Measurements from ENCODE around the gene EDEM1. TPM values are rescaled to one million over a fixed set of nuclear protein-coding genes. Genes with fewer than 3 reads are reported as not detected.

EDEM1 gene
- polyA plus RNA-seq, 1 of the 3 experiments (the other 2 are of a cell fraction) = 25.2 TPM

DNA sequence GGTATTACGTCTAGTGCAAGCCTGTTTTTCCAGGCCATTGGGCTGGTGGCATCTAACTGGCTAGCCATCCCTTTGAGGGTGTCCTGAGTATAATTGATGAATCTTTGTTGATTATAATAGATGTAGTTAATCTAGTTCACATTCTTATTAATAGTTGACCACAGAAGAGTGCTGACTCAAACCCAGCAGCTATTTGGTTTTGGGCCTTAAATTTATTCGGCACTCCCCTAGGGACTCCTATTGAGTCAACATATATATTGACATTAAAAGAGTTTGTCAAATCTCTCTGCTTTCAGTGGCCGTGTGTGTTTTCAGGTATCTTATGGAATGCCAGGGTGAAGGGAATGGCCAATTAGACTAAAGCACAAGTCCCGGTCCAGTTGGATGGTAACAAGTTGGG, 45.7 kb upstream of the EDEM1 start (continued):
- TF ChIP-seq RXRA (IDR thresholded peaks at IDR 0.05; ENCODE audit: borderline replicate concordance, low read depth) = no peak
- TF ChIP-seq SMC3 (IDR thresholded peaks at IDR 0.05; ENCODE audit: low read depth, low read length) = no peak
- no peak for TF ChIP-seq NRF1 (IDR thresholded peaks at IDR 0.05; ENCODE audit: low read depth, low read length)
- TF ChIP-seq, protein P1, sequence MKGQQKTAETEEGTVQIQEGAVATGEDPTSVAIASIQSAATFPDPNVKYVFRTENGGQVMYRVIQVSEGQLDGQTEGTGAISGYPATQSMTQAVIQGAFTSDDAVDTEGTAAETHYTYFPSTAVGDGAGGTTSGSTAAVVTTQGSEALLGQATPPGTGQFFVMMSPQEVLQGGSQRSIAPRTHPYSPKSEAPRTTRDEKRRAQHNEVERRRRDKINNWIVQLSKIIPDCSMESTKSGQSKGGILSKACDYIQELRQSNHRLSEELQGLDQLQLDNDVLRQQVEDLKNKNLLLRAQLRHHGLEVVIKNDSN (IDR thresholded peaks at IDR 0.05; ENCODE audit: borderline replicate concordance, low read depth) = no peak
- TF ChIP-seq GATA2 (CRISPR knock-in tag; IDR thresholded peaks at IDR 0.05) = no peak

GRCh38 chr3:5143464-5143863, 44.0 kb upstream of the EDEM1 start:
- Histone ChIP-seq H3K4me3 (ENCODE audit: low read depth in 2 of 2, low read length in 1 of 2) (no peak overlapping the region), H3K9me3 (no peaks in the 10 kb centered on the region), H3F3A (replicated peaks; ENCODE audit: insufficient read depth) (peaks cover 7% of the 10 kb centered on the region), H3K9me2 (no peaks in the 10 kb centered on the region), H3K27ac (ENCODE audit: low read depth in 2 of 2, low read length in 1 of 2) (no peak overlapping the region), H2AFZ (ENCODE audit: low read depth) (no peak overlapping the region), H3K4me1 (ENCODE audit: control insufficient read depth in 1 of 2, insufficient read depth in 2 of 2, low read depth in 1 of 2, low read length in 1 of 2) (peaks cover 4 to 9% of the 10 kb centered on the region in 2 experiments; a peak in 3 of 4 replicates), H3K27me3 (ENCODE audit: insufficient read depth) (no peaks in the 10 kb centered on the region), H3K4me2 (no peak overlapping the region), H3K36me3 (replicated peaks in 1 of 2; ENCODE audit: control insufficient read depth in 1 of 2, insufficient read depth in 2 of 2, low read length in 1 of 2) (peaks cover 0 to 3% of the 10 kb centered on the region in 2 experiments), H4K20me1 (ENCODE audit: insufficient read depth) (peaks cover 88% of the 10 kb centered on the region), H3K79me2 (ENCODE audit: insufficient read depth) (peaks cover 100% of the 10 kb centered on the region), H3K9ac (no peak overlapping the region)
- WGBS (ENCODE audit: low lambda C conversion rate) = 98% methylated on average over 4 of the region's 4 CpGs
- TF ChIP-seq CHD2 (IDR thresholded peaks at IDR 0.05; ENCODE audit: low read length, partially characterized antibody) (no peak), TAF1 (IDR thresholded peaks at IDR 0.05; ENCODE audit: borderline replicate concordance, low read depth, low read length) (no peak), SMC3 (IDR thresholded peaks at IDR 0.05; ENCODE audit: low read depth, low read length) (no peak), RXRA (IDR thresholded peaks at IDR 0.05; ENCODE audit: borderline replicate concordance, low read depth) (no peak), GATA2 (CRISPR knock-in tag; IDR thresholded peaks at IDR 0.05) (no peak), GABPA (IDR thresholded peaks at IDR 0.05; ENCODE audit: low read depth) (no peak), USF2 (IDR thresholded peaks at IDR 0.05; ENCODE audit: borderline replicate concordance, low read depth, low read length) (no peak), MAX (IDR thresholded peaks at IDR 0.05; ENCODE audit: low read depth) (no peak), POLR2AphosphoS5 (IDR thresholded peaks at IDR 0.05; ENCODE audit: low read depth, low read length) (no peak), SIN3A (IDR thresholded peaks at IDR 0.05; ENCODE audit: borderline replicate concordance, low read depth, low read length) (no peak), ELF1 (IDR thresholded peaks at IDR 0.05) (no peak), JUND (IDR thresholded peaks at IDR 0.05) (no peak), MEF2A (IDR thresholded peaks at IDR 0.05; ENCODE audit: borderline replicate concordance, low read depth) (no peak), FOXM1 (IDR thresholded peaks at IDR 0.05; ENCODE audit: low read depth) (no peak)
- no peak for DNase-seq
- CTCF ChIA-PET = no interaction called here
- POLR2A ChIA-PET = no interaction called here

All from SK-N-SH (cell line).